Ovary (tissue), 9 donors: ENCODE results near the gene CTDSPL2. TPM values are rescaled to one million over a fixed set of nuclear protein-coding genes. Genes with fewer than 3 reads are reported as not detected.
"Not testable (repeated sequence)": the region's sequence is repeated elsewhere in the genome, so short reads cannot be mapped to it uniquely, and the experiment has no call there.

Experiments used
- DNase-seq, 5 donors: peaks; one replicate each; pipeline ENCODE4 v3.0.0-alpha.2; 2019 to 2020
- H3K27ac ChIP-seq, 2 donors: fragments of 200-600 bp; one replicate each; pipeline versions ENCODE4 v1.5.1 to v1.8.0; 2019 to 2022
- H3K27me3 ChIP-seq: fragments of 200-600 bp; one replicate; pipeline ENCODE4 v1.8.0; 2022
- H3K36me3 ChIP-seq: fragments of 200-600 bp; sonication (generic); one replicate; pipeline ENCODE4 v1.5.1; 2019
- H3K4me1 ChIP-seq: one replicate; pipeline ENCODE4 v1.8.1; 2013; ENCODE audit warnings: mild to moderate bottlenecking, moderate library complexity; ENCODE audit not compliant: insufficient read depth
- H3K4me3 ChIP-seq: fragments of 200-600 bp; sonication (generic); one replicate; pipeline ENCODE4 v1.5.1; 2017
- H3K9me3 ChIP-seq, 2 donors: fragments of 200-600 bp in 1 of 2; sonication (generic) in 1 of 2; one replicate each; pipeline versions ENCODE4 v1.5.1 to v1.8.1; 2013 to 2019; ENCODE audit warnings: mild to moderate bottlenecking in 1 of 2, moderate library complexity in 1 of 2
- EP300 ChIP-seq: sonication (generic); formaldehyde crosslinking; IDR thresholded peaks from one replicate; pipeline ENCODE4 v1.6.1; 2017; ENCODE audit warnings: antibody characterized with exemption
- POLR2A ChIP-seq: fragments of 450-650 bp; IDR thresholded peaks from one replicate; pipeline ENCODE4 v1.6.1; 2017; ENCODE audit warnings: antibody characterized with exemption, mild to moderate bottlenecking, moderate library complexity
- WGBS, 3 donors: extraction: QIAGEN DNeasy Blood & Tissue Kit in 1 of 3; methylation state at CpG; one replicate each; pipeline versions ENCODE4 v1.1.5 to v1.1.7; 2013 to 2017; 5-methylcytosine and 5-hydroxymethylcytosine counted together
- intact Hi-C, 4 donors: fragments of 100-400 bp; cut with DNase I; formaldehyde crosslinking; loops; one replicate each; pipeline versions ENCODE4 v1.11.0 to v1.15.1; 2022 to 2023
- polyA plus RNA-seq, 2 donors: library from polyadenylated mRNA; stranded (reverse); fragments of 200-250 nt in 1 of 2; fragments of 350-450 nt in 1 of 2; fragmentation: Illumina TruSeq in 1 of 2; extraction: RNeasy Lipid Tissue Mini Kit (QIAGEN cat#74804) in 1 of 2; gene quantifications; one replicate each; pipeline ENCODE4 v1.2.3, GENCODE V29; 2013 to 2014
- total RNA-seq, 7 donors: library from RNA; depleted of rRNA in 2 of 7; stranded (reverse); fragments of >200 nt in 2 of 7; fragmentation: NEBNext Ultra II Directional in 3 of 7; extraction: Animal tissue kit (Norgen Biotek cat#: 25700) in 3 of 7; gene quantifications; one replicate each; pipeline versions ENCODE4 v1.1.0 to v1.2.4, GENCODE V29; 2016 to 2023
- TF ChIP-seq, protein P1 (sequence below), 3 donors: fragments of 450-650 bp in 2 of 3; fragments of 200-600 bp in 1 of 3; IDR thresholded peaks; one replicate each; pipeline versions ENCODE4 v1.5.1 to v1.8.0; 2016 to 2022; ENCODE audit warnings: antibody characterized with exemption in 3 of 3, mild to moderate bottlenecking in 1 of 3
- donor health status: DM: no; HTN: no; CAD: no; lungs with moderate emphysema.
- donor health status: DM: no; HTN: no; CAD: no.
- donor health status: Bipolar disorder and iron deficiency.
- donor health status: DM: yes; HTN: yes; CAD: no.
- donor health status: DM: no; HTN: no; CAD: no.
- donor health status: DM: yes; HTN: yes; CAD: no.

CTDSPL2 gene
- total and polyA plus RNA-seq, 9 donors, result 11.3 to 54.1 (median 46.9) TPM

DNA sequence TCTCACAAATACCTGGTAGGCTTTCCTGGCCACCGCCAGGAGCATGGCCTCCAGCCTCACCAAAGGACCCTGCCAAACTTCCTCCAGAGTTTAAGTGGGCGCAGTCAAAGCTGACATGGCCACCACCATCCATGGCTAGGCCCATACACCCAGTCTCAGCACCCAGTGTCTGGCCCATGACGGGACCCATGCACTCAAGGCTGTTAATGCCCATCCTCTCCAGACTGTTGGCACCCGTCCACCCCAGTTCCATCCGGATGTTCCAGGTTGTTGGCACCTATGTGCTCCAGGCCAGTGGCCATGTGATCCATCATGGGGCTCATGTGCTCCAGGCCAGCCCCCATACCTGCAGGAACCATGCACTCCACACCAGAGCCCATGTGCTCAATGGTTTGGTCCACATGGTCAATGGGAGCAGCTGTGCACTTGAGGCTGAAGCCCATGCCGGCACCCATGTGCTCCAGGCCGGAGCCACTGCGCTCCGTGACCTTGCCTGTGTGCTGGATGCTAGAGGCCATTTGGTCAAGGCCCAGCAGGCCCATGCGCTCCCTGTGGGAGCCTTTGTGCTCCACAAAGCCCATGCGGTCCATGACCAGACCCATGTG lies 20.4 kb downstream of the CTDSPL2 start:
- 95% methylated on average over 11 of the region's 11 CpGs for WGBS, 3 donors
- no peaks in the 10 kb centered on the region for H3K36me3 ChIP-seq
- H3K27ac ChIP-seq, result no peak overlapping the region
- intact Hi-C loops, result no loop called here
- H3K9me3 ChIP-seq, result no peaks in the 10 kb centered on the region
- no peaks in the 10 kb centered on the region for H3K27me3 ChIP-seq
- H3K4me3 ChIP-seq, result no peak overlapping the region
- TF ChIP-seq, protein P1, sequence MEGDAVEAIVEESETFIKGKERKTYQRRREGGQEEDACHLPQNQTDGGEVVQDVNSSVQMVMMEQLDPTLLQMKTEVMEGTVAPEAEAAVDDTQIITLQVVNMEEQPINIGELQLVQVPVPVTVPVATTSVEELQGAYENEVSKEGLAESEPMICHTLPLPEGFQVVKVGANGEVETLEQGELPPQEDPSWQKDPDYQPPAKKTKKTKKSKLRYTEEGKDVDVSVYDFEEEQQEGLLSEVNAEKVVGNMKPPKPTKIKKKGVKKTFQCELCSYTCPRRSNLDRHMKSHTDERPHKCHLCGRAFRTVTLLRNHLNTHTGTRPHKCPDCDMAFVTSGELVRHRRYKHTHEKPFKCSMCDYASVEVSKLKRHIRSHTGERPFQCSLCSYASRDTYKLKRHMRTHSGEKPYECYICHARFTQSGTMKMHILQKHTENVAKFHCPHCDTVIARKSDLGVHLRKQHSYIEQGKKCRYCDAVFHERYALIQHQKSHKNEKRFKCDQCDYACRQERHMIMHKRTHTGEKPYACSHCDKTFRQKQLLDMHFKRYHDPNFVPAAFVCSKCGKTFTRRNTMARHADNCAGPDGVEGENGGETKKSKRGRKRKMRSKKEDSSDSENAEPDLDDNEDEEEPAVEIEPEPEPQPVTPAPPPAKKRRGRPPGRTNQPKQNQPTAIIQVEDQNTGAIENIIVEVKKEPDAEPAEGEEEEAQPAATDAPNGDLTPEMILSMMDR (IDR thresholded peaks at IDR 0.05), result no peak
- TF ChIP-seq POLR2A (no peak), EP300 (no peak)
- no peak for DNase-seq
- H3K4me1 ChIP-seq, result peaks cover 2% of the 10 kb centered on the region

DNA sequence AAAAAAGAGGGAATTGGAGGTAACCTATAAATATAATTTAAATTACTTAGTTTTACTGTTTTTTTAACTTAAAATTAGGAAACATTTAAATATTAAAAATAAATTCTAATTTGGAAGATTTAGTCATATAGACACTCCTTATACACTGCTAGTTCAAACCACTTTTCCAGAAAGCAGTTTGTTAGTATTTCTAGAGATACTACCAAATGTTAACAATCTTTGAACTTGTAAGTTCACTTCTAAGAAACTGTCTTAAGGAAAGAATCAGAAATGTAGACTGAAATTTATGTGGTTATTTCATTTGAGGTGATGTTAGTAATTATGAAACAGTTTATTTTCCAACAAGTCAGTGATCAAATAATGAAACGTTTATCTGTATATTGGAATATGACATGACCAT lies 22.7 kb downstream of the CTDSPL2 start:
- intact Hi-C loops, result no loop called here
- Histone ChIP-seq H3K27ac (no peak overlapping the region), H3K4me1 (peaks cover 2% of the 10 kb centered on the region), H3K36me3 (no peaks in the 10 kb centered on the region), H3K4me3 (no peak overlapping the region), H3K9me3 (no peaks in the 10 kb centered on the region), H3K27me3 (no peaks in the 10 kb centered on the region)
- 44 to 57% (median 55%) methylated on average over 1 of the region's 1 CpG for WGBS, 3 donors
- DNase-seq, result no peak
- TF ChIP-seq EP300 (no peak), POLR2A (no peak)
- TF ChIP-seq, protein P1 (IDR thresholded peaks at IDR 0.05), result no peak

DNA sequence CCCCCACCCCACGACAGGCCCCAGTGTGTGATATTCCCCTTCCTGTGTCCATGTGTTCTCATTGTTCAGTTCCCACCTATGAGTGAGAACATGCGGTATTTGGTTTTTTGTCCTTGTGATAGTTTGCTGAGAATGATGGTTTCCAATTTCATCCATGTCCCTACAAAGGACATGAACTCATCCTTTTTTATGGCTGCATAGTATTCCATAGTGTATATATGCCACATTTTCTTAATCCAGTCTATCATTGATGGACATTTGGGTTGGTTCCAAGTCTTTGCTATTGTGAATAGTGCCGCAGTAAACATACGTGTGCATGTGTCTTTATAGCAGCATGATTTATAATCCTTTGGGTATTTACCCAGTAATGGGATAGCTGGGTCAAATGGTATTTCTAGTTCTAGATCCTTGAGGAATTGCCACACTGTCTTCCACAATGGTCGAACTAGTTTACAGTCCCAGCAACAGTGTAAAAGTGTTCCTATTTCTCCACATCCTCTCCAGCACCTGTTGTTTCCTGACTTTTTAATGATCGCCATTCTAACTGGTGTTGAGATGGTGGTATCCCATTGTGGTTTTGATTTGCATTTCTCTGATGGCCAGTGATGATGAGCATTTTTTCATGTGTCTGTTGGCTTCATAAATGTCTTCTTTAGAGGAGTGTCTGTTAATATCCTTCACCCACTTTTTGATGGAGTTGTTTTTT lies 26.3 kb downstream of the CTDSPL2 start:
- H3K27me3 ChIP-seq, H3K9me3 ChIP-seq, intact Hi-C loops, H3K4me1 ChIP-seq, H3K4me3 ChIP-seq, DNase-seq, H3K27ac ChIP-seq, H3K36me3 ChIP-seq: not testable (repeated sequence)
- WGBS, 3 donors, result 94 to 97% (median 94%) methylated on average over 6 of the region's 6 CpGs

DNA sequence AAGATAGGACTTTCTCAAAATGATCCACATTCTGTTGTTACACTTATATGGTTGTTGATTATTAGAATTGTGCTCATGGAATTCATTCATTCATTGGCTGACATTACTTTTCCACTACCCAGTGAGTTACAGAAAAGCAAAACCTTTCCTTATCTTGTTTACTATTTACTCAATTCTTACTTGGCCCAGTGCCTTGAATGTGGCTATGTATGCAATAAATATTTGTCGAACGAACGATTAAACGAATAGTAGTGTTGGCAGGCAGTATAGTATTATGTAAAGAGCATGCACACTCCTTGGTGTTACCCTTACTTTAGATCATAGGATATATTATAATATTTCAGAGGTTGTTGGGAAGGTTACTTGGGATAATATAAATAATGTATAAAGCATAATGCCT lies 31.0 kb downstream of the CTDSPL2 start:
- 26 to 31% (median 28%) methylated on average over 4 of the region's 4 CpGs for WGBS, 3 donors
- Histone ChIP-seq H3K27me3 (no peaks in the 10 kb centered on the region), H3K36me3 (no peaks in the 10 kb centered on the region), H3K4me3 (no peak overlapping the region), H3K4me1 (peaks cover 6% of the 10 kb centered on the region), H3K27ac (no peak overlapping the region), H3K9me3 (no peaks in the 10 kb centered on the region)
- DNase-seq, result no peak
- intact Hi-C loops, result no loop called here
- TF ChIP-seq POLR2A (no peak), EP300 (no peak)
- TF ChIP-seq, protein P1 (IDR thresholded peaks at IDR 0.05), result no peak

DNA sequence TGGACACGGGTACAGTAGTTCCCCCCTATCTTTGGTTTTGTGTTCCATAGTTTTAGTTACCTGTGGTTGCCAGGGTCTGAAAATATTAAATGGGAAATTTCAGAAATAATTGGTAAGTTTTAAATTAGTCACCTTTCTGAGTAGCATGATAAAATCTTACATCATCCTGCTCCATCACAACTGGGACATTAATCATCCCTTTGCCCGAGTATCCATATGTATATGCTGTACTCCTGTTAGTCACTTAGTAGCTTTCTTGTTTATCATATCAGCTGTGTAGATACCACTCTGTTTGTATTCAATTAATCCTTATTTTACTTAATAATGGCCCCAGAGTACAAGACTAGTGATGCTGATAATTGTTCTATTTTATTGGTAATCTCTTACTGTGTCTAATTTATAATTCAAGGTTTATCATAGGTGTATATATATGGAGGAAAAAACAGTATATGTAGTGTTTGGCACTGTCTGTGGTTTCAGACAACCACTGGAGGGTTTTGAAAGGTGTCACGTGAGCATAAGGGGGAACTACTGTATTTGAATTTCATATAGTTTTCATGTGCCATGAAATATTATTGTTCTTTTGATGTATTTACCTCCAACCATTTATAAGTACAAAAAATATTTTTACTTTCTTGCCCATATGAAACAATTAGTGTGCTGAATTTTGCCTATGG lies 41.4 kb downstream of the CTDSPL2 start:
- Histone ChIP-seq H3K36me3 (no peaks in the 10 kb centered on the region), H3K27ac (no peak overlapping the region), H3K9me3 (no peaks in the 10 kb centered on the region), H3K4me1 (no peaks in the 10 kb centered on the region), H3K27me3 (no peaks in the 10 kb centered on the region), H3K4me3 (no peak overlapping the region)
- TF ChIP-seq, protein P1 (IDR thresholded peaks at IDR 0.05), result no peak
- no peak for TF ChIP-seq EP300
- TF ChIP-seq POLR2A, result no peak
- intact Hi-C loops, result no loop called here
- no peak for DNase-seq
- WGBS, 3 donors, result 77 to 84% (median 78%) methylated on average over 3 of the region's 3 CpGs
